Right atrium auricular region (tissue), 2 donors: Measurements from ENCODE around the gene CYBC1. TPM values are rescaled to one million over a fixed set of nuclear protein-coding genes. Genes with fewer than 3 reads are reported as not detected.

ENCODE experiments used
- DNase-seq: peaks from one replicate; pipeline ENCODE4 v3.0.0-alpha.2; 2019; ENCODE audit warnings: low spot score
- H3K27ac ChIP-seq, 2 donors: fragments of 200-600 bp; sonication (generic); 1 replicate in 1 of 2; 2 replicates in 1 of 2; pipeline ENCODE4 v1.5.1; 2016 to 2019
- H3K27me3 ChIP-seq, 2 donors: fragments of 200-600 bp; sonication (generic); one replicate each; pipeline versions ENCODE4 v1.5.1 to v1.6.0; 2017 to 2019
- H3K36me3 ChIP-seq: fragments of 200-600 bp; sonication (generic); one replicate; pipeline ENCODE4 v1.5.1; 2016
- H3K4me1 ChIP-seq, 2 donors: fragments of 200-600 bp; sonication (generic); one replicate each; pipeline versions ENCODE4 v1.5.1 to v1.6.0; 2017 to 2019
- H3K4me3 ChIP-seq, 2 donors: fragments of 200-600 bp; sonication (generic); 1 replicate in 1 of 2; 2 replicates in 1 of 2; pipeline ENCODE4 v1.5.1; 2017 to 2019; ENCODE audit warnings: mild to moderate bottlenecking in 1 of 2, moderate library complexity in 1 of 2
- H3K9me3 ChIP-seq, 2 donors: fragments of 200-600 bp; sonication (generic); one replicate each; pipeline ENCODE4 v1.5.1; 2019
- total RNA-seq, 2 donors: library from RNA; depleted of rRNA; stranded (reverse); fragments of >200 nt; gene quantifications; one replicate each; pipeline ENCODE4 v1.1.0, GENCODE V29; 2016
- TF ChIP-seq, protein P1 (sequence below), 2 donors: fragments of 200-600 bp; sonication (generic); IDR thresholded peaks; one replicate each; pipeline ENCODE4 v1.5.1; 2019; ENCODE audit warnings: antibody characterized with exemption in 2 of 2

CYBC1 gene
- total RNA-seq, 2 donors from 2014 or later, result 14.9 to 34.9 TPM

DNA sequence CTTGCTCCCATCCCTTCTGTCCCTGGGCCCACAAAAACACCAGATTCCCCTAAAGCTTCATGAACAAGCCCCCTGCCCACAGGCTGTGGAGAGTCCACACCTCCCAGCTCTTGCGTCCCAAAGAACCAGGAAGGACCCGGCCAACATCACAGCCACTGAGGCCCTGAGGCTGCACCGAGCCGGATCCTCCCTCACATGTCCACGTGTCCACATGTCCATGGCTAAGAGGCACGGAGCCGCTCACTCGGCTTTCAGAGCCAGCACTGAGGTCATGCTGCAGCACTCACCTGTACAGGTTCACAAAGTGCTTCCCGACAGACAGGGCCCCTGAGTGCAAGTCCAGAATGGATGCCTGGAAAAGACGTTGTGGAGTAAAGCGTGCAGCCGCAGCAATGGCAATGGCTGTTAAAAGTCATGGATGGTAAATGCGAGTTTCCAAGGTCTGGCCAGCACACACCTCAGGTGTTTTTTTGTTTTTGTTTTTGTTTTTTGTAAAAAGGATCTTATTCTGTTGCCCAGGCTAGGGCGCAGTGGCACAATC, 44.4 kb downstream of the CYBC1 start:
- Histone ChIP-seq H3K27me3 (no peaks in the 10 kb centered on the region), H3K4me3 (no peak overlapping the region), H3K27ac (no peak overlapping the region), H3K4me1 (peaks cover 0 to 3% of the 10 kb centered on the region in 2 donors), H3K36me3 (peaks cover 30% of the 10 kb centered on the region), H3K9me3 (no peaks in the 10 kb centered on the region)
- TF ChIP-seq, protein P1, sequence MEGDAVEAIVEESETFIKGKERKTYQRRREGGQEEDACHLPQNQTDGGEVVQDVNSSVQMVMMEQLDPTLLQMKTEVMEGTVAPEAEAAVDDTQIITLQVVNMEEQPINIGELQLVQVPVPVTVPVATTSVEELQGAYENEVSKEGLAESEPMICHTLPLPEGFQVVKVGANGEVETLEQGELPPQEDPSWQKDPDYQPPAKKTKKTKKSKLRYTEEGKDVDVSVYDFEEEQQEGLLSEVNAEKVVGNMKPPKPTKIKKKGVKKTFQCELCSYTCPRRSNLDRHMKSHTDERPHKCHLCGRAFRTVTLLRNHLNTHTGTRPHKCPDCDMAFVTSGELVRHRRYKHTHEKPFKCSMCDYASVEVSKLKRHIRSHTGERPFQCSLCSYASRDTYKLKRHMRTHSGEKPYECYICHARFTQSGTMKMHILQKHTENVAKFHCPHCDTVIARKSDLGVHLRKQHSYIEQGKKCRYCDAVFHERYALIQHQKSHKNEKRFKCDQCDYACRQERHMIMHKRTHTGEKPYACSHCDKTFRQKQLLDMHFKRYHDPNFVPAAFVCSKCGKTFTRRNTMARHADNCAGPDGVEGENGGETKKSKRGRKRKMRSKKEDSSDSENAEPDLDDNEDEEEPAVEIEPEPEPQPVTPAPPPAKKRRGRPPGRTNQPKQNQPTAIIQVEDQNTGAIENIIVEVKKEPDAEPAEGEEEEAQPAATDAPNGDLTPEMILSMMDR (IDR thresholded peaks at IDR 0.05), result no peak
- no peak for DNase-seq

DNA sequence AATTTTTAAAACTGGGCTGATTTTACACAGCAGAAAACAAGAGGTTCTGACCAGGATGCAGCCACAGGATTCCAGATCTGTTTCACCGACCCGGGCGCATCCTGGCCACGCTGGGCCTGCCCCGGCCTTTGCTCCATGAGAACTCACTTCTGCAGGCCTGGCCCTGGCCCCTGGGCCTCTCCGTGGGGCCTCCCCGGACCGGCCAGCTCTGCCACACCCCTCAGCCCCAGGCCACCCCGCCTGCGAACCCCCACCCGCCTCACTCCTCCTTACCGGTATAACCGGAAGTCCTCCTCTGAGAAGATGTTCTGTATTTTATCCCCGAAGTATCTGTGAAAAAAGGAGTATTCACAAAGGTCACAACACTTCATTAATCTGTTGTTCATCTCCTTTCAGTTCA, 45.5 kb downstream of the CYBC1 start:
- Histone ChIP-seq H3K4me3 (no peak overlapping the region), H3K27me3 (no peaks in the 10 kb centered on the region), H3K27ac (no peak overlapping the region), H3K4me1 (peaks cover 0 to 3% of the 10 kb centered on the region in 2 donors), H3K36me3 (peaks cover 31% of the 10 kb centered on the region), H3K9me3 (no peaks in the 10 kb centered on the region)
- TF ChIP-seq, protein P1 (IDR thresholded peaks at IDR 0.05), result no peak
- no peak for DNase-seq

DNA sequence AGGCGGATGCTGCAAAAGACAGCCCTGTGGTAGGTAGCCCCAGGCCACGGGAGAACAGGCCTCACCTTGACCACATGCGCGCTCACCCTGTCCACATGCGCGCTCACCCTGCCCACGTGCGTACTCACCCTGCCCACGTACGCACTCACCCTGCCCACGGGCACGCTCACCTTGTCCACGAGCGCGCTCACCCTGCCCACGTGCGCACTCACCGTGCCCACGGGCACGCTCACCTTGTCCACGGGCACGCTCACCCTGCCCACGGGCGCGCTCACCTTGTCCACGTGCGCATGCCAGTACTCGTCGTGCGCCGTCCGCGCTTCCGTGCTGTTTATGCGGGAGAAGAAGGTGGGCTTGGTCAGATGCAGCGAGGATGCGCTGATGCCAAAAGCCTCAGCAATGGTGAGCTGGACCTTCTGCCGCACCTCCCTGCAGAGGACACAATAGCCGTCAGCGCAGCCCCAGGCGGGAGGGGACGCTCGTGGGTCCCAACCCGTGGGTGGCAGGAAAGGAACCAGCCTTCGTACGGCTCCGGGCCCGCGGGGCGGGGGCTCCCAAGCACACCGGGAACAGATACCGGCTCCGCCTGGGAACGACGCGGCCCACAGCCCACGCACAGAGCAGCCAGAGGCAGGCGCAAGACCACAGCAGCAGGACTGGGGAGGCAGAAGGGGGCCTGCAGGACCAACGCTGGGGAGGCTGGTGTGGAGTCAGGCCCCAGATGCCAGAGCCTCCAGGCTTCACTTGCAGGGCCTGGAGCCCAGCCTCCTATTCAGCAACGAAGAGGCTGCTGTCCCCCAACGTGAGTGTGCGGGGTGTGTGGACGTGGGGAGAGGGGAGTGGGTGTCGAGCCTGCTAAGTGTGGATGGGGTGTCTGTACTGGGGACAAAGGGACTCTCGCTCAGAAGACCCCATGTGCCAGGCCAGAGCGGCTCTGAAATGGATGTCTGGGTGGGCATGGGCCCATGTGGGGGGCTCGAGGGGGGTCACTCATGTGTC, 46.6 kb downstream of the CYBC1 start:
- TF ChIP-seq, protein P1 (IDR thresholded peaks at IDR 0.05), result no peak
- Histone ChIP-seq H3K9me3 (no peaks in the 10 kb centered on the region), H3K27me3 (no peaks in the 10 kb centered on the region), H3K27ac (no peak overlapping the region), H3K4me1 (peaks cover 0 to 10% of the 10 kb centered on the region in 2 donors), H3K36me3 (peaks cover 31% of the 10 kb centered on the region), H3K4me3 (no peak overlapping the region)
- DNase-seq, result no peak

DNA sequence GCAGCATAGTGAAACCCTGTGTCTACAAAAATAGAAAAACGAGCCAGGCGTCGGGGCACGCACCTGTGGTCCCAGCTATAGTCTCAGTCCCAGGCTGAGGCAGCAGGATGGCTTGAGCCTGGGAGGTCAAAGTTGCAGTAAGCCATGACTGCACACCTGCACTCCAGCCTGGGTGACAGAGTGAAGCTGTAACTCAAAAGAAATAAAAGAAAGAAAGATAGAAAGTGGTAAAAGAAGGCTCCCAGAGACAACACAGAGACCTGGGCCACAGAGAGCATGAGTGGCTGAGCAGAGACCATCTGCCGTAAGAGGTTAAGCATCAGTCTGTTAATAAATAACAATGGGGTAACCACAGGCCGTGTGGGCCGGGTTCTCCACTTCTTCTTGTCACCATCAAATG, 47.7 kb downstream of the CYBC1 start:
- peaks cover 31% of the 10 kb centered on the region for H3K36me3 ChIP-seq

DNA sequence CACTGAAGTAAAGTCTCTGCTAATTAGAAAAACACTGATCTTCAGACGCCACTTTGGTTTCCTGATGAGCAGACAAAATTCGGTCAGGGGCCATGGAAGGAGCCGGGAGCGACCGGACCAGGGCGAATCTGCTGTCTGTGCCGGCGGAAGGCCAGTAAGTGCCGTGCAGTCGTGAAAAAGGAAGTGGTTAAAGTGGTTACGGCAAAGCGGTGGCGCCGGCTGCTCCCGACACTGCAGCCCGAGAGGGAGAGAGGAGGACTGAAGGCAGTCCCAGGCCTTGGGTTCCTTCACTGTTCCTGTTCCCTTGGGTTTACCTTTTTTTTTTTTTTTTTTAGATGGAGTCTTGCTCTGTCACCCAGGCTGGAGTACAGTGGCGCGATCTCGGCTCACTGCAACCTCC, 49.7 kb downstream of the CYBC1 start:
- no peaks in the 10 kb centered on the region for H3K9me3 ChIP-seq
- no peak for DNase-seq
- H3K27me3 ChIP-seq, result no peaks in the 10 kb centered on the region
- TF ChIP-seq, protein P1 (IDR thresholded peaks at IDR 0.05), result no peak
- peaks cover 0 to 7% of the 10 kb centered on the region in 2 donors for H3K4me1 ChIP-seq
- H3K36me3 ChIP-seq, result peaks cover 31% of the 10 kb centered on the region
- no peak overlapping the region for H3K27ac ChIP-seq
- H3K4me3 ChIP-seq, result no peak overlapping the region

More for the DNA sequence above, 47.7 kb downstream of the CYBC1 start:
- H3K27me3 ChIP-seq, result no peaks in the 10 kb centered on the region
- H3K27ac ChIP-seq, result no peak overlapping the region
- TF ChIP-seq, protein P1 (IDR thresholded peaks at IDR 0.05), result no peak
- no peaks in the 10 kb centered on the region for H3K9me3 ChIP-seq
- H3K4me3 ChIP-seq, result no peak overlapping the region
- no peak for DNase-seq
- peaks cover 0 to 10% of the 10 kb centered on the region in 2 donors for H3K4me1 ChIP-seq
